GM19463 (cell line): ENCODE measurements around the gene CDCA8.
"Not testable (repeated sequence)": the region's sequence is repeated elsewhere in the genome, so short reads cannot be mapped to it uniquely, and the experiment has no call there.

Source experiments
- ATAC-seq: cut with Tn5 transposase; IDR thresholded peaks from one replicate; pipeline ENCODE4 v1.9.1; 2021; ENCODE audit warnings: mild to moderate bottlenecking, moderate library complexity; ENCODE audit not compliant: unreplicated experiment

CDCA8 gene

DNA sequence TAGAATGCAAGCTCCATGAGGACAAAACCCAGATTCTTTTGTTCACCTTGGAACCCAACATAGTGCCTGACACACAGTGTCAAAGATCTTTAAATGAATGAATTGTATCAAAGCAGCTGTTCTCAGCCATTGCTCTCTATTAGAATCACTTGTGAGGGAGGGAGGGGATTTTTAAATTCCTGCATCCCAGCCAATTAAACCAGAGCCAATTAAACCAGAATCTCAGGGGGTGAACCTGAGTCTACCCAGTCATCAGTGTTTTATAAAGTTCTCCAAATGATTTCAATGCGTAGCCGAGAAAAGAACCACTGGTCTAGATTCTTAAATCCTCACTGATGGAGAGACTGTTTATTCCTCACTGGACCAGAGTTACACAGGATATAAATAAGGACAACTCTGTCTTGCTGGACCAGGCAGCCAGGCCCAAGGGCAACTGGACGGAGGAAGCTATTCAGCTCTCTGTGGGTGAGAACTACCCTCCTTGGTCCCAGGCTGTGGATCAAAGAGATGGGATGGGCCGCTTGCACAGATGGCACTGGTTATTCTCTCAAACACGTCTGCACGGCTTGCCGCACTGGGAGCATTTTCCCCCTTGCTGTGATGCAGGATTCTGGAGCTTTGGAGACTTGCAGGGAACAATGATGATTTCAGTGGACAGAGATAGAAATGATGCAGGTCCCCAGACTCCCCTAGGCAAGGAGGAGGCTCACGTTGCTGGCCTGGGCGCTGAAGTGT lies 20.0 kb upstream of the CDCA8 start:
- no peak for ATAC-seq

DNA sequence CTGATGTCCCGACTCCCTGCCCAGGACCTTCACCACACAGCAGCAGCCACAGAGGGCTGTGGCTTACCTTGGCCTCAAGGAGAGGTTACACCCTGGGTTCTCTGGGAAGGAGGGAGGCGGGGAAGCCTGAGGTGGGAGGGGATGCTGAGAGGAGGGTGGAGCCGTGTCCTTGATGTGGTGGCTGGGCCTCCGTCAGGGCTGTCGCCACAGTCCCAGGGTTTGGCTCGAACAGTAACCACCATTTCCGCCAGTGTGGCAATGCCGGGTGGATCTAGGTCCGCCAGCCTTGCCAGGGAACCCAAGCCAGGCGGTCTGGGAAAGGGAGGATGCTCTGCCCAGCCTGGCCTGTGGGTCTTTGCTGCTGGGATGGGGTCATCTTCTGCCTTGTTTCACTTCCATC lies 18.4 kb upstream of the CDCA8 start:
- ATAC-seq, result no peak

DNA sequence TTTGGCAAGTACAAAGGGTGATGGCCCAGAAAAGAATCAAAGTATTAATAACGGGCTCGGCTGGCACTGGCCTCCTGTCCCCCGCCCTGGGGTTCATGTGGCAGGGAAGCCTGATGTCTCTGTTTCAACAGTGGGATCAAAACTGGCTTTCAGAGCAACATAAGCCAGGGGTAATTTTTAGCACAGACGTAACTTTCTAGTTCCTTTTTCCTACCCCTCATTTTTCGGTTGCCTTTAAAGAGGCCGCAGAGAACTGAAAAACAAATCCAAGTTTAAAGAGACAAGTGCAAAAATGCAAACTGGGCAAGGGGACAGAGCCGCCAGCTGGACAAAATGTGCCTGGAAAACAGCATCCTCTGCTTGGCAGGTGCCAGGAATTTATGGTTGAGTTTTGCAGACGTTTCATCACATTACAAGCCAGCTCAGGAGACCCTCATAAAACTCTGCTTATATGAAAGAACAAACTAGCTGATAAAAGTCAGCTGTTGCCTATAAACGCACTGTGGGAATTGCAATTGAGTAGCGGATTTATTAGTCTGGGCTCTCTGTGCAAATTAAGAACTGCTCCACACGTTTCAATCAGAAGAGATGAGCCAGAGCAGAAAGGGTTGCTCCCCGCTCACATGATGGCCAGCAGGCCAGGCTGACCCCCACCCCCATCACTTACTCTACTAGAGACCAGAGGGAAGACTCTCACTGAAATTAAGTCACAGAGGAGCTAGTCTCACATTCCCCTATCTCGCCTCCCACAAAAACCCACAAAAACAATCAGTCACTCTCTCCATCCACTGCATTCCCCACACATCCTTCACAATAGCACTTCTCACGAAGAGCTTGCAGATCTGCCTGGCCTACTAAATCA lies 15.8 kb upstream of the CDCA8 start:
- no peak for ATAC-seq

DNA sequence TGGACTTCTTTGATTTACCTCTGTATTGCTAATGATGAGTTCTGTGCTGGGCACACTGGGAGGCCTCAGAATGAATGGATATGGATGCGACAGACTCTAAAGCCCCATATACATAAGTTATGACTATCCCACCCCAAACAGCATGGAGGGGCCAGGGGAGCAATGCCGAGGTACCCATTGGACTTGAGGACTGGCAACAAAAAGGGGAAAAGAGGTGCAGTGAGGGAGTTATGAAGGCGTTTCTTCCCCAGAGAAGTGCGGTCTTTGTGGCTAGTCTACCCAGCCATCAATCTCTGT lies 15.2 kb upstream of the CDCA8 start:
- no peak for ATAC-seq

DNA sequence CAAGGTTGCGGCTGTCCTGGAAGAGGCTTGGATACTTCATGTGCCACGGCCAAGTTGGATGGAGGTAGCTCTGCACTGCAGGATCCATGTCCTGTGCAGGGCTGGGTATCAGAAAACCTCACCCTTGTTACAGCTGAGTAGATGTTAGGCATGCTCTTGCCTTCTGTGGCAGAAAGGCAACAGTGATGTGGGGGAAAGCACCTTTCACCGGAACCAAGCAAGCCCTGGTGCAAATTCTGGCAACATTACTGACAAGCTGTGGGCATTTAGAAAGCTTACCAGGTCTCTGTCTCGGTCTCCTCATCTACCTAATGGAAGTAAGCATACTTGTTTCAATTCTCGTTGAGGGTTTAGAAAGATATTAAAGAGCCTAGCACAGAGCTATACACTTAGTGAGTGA lies 14.5 kb upstream of the CDCA8 start:
- ATAC-seq, result no peak

DNA sequence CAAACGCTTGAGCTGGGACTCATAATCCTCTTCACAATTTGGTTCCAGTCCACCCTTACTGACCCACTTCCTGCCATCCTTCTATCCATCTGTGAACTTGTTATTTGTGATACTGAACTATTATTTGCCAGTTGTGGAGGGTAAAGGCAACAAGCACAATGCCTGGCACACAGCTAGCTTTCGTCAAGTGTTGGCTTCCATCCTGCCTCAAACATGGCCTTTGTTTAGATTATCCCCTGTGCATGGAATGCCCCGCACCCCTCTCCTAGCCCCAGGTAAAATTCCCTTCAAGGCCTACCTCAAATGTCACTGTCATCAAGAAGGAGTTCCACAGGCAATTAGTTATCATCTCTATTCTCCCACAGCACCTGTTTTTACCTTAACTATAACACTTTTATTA lies 11.4 kb upstream of the CDCA8 start:
- ATAC-seq, result no peak

DNA sequence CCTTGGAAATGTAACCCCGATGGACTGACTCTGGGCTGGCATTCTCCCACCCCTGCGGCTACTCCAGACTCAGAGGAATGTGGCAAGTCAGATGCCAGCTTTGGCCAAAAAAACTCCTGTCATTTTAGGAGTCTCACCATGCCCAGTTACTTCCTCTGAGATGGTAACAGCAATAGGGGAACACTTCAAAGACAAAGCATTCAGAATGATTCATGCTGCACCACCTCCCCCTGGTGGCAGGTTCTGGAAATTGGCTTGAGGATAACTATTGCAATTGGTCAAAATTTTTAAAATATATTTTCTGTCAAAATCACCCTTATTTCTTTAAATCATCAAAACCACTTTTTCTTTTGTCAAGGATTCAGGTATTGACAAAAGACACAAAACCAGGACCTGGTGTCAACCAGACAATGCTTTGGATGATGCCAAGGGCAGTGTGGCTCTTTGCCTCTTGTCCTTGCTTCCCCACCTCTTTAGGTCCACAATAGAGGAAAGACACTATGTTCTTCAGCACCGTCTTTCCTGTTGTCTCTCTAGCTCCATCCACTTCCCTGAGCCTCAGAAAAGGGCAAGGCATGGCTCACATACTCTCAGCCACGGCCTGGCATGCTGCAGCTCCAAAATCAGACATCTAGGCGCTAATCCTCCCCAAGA lies 9.9 kb upstream of the CDCA8 start:
- ATAC-seq, result no peak

DNA sequence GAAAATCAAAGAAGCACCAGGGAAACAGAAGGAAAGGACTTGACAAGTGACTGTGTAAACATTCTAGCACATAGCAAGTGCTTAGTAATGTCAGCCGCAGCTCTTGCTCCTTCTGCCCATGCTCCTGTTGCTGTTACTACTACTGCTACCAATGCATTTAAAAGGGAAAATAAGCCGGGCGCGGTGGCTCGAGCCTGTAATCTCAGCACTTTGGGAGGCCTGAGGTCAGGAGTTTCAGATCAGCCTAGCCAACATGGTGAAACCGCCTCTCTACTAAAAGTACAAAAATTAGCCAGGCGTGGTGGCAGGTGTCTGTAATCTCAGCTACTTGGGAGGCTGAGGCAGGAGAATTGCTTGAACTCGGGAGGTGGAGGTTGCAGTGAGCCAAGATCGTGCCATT lies 8.1 kb upstream of the CDCA8 start:
- not testable (repeated sequence) for ATAC-seq

DNA sequence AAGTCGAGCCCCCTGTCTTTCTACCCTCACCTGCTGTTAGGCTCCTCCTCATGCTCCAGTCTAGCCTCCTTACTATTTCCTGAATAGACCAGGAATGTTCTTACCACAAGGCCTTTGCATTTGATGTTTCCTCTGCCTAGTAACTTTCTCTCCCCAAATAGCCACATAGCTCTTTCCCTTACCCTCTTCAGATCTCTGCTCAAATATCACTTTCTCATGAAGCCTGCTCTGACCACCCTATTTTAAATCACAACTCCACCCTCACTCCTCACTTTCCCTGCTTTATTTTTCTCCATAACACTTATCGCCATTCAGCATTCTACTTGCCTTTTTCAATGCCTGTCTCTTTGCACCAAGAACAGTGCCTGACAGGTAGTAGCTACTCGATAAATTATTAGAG lies 6.6 kb upstream of the CDCA8 start:
- no peak for ATAC-seq

DNA sequence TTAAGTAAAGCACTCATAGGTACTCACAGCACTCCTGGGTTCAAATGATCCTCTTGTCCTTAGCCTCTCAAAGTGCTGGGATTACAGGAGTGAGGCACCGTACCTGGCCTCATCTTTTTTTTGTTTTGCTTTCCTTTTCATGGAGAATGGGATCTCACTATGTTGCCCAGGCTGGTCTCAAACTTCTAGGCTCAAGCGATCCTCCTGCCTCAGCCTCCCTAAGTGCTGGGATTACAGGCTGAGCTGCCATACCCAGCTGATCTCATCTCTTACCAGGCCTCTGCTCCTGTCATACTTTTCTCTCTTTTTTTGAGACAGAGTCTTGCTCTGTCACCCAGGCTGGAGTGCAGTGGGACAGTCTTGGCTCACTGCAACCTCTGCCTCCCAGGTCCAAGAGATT lies 4.6 kb upstream of the CDCA8 start:
- ATAC-seq, result not testable (repeated sequence)

DNA sequence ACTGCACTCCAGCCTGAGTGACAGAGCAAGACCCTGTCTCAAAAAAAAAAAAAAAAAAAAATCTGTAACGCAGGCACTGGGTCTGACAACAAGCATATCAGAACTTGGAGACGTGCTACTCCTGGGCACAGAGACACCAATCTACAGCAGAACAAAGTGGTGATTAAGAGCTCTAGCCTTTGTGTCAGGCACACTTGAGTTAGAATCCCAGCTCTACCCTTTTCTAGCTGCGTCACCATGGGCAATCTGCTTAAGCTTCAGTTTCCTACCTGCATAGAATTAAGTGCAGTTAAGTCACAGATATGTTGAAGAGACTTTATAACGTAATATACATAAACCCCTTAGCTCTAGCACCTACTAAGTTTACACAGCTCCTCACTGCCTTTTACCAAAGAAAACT lies 3.4 kb upstream of the CDCA8 start:
- no peak for ATAC-seq

DNA sequence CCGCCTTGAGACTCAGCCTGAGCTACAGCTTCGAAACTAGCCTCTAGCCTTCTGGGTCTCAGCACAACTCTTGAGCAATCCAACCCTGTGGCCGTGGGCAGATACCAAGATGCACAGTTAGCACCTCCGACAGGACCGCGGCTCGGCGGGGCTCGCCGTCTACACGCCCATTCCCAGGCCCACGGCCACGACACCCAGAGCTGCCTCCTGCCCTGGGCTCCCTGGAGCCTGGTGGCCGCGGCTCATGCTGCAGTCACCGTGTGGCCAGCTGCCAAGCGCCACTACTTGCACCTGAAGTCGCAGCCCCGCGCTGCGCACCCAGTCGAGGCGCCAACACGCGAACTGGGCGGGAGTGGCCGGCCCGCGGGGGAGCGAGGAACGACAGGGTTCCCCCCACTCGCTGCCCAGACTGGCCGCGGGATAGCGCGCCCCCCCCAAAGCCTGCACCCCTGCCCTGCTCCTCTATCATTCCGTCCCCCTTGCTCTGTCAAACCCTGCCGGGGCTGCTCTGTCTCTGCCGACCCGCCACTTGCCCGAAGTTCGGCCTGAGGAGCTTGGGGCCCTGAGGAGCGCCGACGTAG lies 729 bp upstream of the CDCA8 start:
- no peak for ATAC-seq

DNA sequence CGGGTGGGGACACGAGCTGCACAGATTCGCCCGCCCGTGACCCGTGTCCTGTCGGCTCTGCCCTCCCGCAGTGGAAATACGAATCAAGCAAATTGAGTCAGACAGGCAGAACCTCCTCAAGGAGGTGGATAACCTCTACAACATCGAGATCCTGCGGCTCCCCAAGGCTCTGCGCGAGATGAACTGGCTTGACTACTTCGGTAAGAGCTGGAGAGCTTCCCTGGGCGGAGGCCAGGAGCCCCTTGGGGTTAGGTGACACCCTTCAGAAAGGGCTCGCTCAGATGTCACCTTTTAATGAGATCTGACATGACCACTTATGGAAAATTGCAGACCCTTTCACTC lies 489 bp downstream of the CDCA8 start:
- no peak for ATAC-seq

DNA sequence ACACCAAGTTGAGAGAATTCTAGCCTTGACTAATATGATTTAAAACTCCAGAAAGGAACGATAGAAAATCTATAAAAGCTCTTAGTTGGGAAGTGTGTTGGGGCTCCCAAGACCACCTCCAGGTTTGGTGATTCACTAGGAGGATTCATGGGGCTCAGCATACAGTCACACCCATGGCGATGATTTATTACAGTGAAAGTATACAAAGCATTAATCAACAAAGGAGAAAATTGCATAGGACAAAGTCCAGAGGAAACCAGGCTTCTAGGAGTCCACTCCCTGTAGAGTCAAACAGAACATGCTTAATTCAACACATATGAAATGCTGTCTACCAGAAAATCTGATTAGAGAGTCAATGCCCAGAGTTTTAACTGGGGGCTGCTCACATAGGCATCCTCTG lies 4.8 kb downstream of the CDCA8 start:
- ATAC-seq, result no peak

DNA sequence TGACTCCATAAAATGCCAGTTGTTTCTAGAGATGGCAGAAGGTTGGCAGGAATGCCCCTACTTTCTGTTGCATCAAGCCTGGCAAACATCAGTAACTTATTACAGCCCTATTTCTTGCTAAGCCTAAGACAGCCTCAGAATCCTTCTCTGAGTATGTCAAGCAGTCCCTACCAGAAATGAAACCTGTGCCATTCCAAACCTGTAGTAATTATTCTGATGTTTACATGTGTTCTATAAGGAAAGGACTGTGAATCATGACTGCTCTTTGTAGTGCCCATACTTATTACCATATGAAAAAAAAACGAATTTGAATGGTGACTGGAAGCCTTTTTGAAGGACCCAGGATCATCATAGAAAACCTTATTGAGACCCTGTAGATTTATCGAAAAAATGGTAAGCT lies 5.4 kb downstream of the CDCA8 start:
- no peak for ATAC-seq

DNA sequence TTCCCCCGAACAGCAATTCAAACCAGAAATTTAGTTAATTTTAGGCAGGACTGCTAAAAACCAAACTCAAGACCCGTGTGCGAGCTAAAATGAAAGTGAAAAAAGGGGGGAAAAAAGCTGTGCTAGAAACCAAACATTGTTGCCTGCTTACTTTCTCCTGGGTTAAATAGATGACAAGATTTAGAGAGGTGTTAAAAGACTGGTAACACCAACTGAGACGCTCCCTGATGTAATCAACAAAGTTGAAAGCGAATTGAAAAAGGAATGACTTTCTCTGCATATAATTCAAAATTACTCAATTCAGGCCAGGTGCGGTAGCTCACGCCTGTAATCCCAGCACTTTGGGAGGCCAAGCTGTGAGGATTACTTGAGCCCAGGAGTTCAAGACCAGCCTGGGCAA lies 6.8 kb downstream of the CDCA8 start:
- no peak for ATAC-seq

DNA sequence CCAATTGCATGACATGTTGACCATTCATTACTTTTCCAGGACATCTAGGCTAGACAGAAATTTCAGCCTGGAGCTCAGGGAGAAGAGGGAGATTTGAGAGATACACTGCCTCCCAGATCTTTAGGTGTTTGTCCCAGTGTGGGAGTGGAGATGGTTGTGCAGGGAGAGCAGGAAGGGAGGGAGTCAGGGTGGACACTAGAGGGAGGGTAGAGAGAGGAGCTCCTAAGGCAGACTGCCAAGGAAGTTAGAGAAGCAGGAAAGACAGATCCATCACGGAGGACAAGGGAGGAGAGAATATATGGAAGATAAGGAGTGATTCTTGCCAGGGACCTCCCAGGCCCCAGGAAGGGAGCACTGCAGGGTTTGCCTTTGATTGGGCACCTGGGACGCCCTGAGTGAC lies 8.7 kb downstream of the CDCA8 start:
- no peak for ATAC-seq

DNA sequence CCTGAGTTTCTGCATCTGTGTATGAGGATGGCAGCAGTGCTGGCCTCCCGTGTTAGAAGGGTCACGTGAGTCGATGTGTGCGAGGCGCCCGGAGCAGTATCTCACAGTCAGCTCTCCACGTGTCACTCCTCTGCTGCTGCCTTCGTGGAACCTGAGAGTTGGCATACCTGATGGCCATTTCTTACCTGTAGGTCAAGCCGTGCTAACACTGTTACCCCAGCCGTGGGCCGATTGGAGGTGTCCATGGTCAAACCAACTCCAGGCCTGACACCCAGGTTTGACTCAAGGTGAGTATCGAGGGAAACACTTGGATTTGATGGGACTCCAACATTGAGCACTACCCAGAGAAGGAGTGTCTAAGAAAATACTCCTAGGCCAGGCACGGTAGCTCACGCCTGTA lies 10.7 kb downstream of the CDCA8 start:
- no peak for ATAC-seq

DNA sequence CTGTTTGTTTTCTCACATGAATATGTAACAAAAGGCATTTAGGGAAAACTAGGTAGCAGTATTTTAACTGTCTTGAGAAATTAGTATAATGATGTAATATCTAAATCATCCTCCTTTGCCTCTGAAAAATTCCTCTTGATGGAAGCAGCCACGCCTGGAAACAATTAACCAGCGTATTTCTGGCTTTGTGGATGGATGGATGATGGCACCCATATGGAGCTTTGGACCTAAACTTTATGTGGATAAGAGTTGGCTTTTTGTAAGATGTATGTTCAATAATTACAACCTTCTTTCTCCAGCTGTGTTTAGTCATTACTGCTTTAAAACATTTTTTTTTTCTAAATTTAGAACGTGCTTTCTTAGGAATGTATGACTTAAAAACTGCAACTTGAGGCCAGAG lies 12.7 kb downstream of the CDCA8 start:
- ATAC-seq, result no peak

DNA sequence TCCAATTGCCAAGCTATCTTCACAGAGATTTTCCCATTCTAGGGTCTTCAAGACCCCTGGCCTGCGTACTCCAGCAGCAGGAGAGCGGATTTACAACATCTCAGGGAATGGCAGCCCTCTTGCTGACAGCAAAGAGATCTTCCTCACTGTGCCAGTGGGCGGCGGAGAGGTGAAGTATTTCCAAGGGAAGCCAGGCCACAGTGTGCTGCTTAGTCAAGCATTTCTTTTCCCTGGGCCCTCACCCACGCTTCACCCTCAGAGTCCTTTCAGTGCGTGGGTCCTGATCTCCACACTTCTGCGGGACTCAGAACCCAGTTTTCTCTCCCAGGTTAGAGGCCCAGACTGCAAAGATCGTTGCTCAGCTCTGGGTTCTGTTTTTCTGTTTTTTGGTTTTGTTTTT lies 13.1 kb downstream of the CDCA8 start:
- ATAC-seq, result no peak

DNA sequence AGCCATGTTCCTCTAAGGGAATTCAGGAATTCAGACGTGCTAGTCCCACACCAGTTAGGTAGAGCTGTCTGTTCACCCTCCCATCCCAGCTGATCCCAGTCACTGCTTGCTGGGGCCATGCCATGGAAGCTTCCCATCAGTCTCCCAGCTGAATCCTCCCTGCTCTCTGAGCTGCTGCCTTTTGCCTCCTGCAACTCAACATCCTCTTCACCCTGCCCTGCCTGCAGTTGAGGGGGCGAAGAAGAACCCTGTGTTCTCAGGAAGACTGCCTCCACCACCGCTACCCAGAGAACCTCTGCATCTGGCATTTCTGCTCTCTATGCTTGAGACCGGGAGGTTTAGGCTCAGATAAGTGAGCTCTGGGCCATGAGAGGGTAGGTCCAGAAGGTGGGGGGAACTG lies 16.2 kb downstream of the CDCA8 start:
- ATAC-seq, result no peak

DNA sequence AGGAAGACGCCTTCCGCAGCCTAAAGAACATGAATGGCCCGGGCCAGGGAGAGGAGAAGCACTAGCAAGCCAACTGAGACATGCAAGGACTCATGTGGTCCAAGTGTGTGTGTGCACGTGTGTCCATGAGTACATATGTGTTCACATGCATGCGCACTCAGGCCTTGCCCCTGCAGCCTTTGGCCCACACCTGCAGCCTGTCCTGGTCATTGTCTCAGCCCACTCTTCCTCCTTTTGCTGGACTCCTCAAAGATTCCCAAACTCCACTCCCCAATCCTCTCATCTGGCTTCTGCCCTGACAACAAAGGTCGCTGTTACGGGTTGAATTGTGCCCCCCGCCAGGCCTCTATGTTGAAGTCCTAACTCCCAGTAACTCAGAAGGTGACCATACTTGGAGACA lies 21.9 kb downstream of the CDCA8 start:
- no peak for ATAC-seq
